Esophagus squamous epithelium (tissue), 4 donors: ENCODE data around the gene DOK6.

ENCODE experiments used
- POLR2A ChIP-seq, 4 donors: fragments of 450-650 bp; IDR thresholded peaks; one replicate each; pipeline ENCODE4 v1.6.1; 2017; ENCODE audit warnings: antibody characterized with exemption in 4 of 4, mild to moderate bottlenecking in 4 of 4, moderate library complexity in 3 of 4
- TF ChIP-seq, protein P1 (sequence below), 6 experiments: fragments of 450-650 bp in 4 of 6; fragments of 200-600 bp in 2 of 6; sonication (generic) in 2 of 6; IDR thresholded peaks; one replicate each; pipeline ENCODE4 v1.5.1; 2016 to 2019; ENCODE audit warnings: antibody characterized with exemption in 6 of 6, mild to moderate bottlenecking in 4 of 6, moderate library complexity in 4 of 6

DNA sequence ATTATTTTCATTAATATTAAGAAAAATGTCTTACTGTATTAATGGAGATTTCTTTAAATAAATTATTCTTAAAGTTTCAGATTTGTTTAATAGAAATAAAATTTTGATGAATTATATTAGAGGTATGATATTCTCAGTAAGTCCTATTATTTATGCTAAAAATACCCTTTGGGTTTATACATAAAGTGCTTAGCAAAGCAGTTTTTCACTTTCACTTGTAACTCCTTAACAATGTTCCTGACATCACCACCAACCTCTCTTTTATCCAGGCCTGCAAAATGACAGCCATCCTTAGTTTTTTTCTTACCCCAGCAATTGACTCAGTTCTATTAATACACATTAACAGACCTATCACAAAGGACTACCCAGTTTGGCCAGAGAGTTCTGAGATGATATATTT, 376.6 kb downstream of the DOK6 start:
- TF ChIP-seq, protein P1, sequence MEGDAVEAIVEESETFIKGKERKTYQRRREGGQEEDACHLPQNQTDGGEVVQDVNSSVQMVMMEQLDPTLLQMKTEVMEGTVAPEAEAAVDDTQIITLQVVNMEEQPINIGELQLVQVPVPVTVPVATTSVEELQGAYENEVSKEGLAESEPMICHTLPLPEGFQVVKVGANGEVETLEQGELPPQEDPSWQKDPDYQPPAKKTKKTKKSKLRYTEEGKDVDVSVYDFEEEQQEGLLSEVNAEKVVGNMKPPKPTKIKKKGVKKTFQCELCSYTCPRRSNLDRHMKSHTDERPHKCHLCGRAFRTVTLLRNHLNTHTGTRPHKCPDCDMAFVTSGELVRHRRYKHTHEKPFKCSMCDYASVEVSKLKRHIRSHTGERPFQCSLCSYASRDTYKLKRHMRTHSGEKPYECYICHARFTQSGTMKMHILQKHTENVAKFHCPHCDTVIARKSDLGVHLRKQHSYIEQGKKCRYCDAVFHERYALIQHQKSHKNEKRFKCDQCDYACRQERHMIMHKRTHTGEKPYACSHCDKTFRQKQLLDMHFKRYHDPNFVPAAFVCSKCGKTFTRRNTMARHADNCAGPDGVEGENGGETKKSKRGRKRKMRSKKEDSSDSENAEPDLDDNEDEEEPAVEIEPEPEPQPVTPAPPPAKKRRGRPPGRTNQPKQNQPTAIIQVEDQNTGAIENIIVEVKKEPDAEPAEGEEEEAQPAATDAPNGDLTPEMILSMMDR (IDR thresholded peaks at IDR 0.05): no peak
- no peak for TF ChIP-seq POLR2A (IDR thresholded peaks at IDR 0.05)
